Tibial nerve (tissue), 4 donors: ENCODE results near the gene ZNF573.
"Not testable (repeated sequence)": the region's sequence is repeated elsewhere in the genome, so short reads cannot be mapped to it uniquely, and the experiment has no call there.

ENCODE experiments used
- EP300 ChIP-seq, 2 donors: sonication (generic); formaldehyde crosslinking; IDR thresholded peaks; one replicate each; pipeline ENCODE4 v1.6.1; 2017; ENCODE audit warnings: antibody characterized with exemption in 2 of 2, mild to moderate bottlenecking in 1 of 2
- POLR2A ChIP-seq, 2 donors: fragments of 450-650 bp; IDR thresholded peaks; one replicate each; pipeline ENCODE4 v1.6.1; 2017; ENCODE audit warnings: antibody characterized with exemption in 2 of 2, mild to moderate bottlenecking in 2 of 2, moderate library complexity in 2 of 2
- TF ChIP-seq, protein P1 (sequence below), 5 experiments: fragments of 200-600 bp in 3 of 5; fragments of 450-650 bp in 2 of 5; sonication (generic) in 3 of 5; IDR thresholded peaks; one replicate each; pipeline ENCODE4 v1.5.1; 2016 to 2019; ENCODE audit warnings: antibody characterized with exemption in 5 of 5, mild to moderate bottlenecking in 3 of 5, moderate library complexity in 2 of 5

DNA sequence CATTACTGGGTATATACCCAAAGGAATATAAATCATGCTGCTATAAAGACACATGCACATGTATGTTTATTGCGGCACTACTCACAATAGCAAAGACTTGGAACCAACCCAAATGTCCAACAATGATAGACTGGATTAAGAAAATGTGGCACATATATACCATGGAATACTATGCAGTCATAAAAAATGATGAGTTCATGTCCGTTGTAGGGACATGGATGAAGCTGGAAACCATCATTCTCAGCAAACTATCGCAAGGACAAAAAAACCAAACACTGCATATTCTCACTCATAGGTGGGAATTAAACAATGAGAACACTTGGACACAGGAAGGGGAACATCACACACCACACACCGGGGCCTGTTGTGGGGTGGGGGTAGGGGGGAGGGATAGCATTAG is 21.7 kb downstream of the ZNF573 start:
- TF ChIP-seq, protein P1, sequence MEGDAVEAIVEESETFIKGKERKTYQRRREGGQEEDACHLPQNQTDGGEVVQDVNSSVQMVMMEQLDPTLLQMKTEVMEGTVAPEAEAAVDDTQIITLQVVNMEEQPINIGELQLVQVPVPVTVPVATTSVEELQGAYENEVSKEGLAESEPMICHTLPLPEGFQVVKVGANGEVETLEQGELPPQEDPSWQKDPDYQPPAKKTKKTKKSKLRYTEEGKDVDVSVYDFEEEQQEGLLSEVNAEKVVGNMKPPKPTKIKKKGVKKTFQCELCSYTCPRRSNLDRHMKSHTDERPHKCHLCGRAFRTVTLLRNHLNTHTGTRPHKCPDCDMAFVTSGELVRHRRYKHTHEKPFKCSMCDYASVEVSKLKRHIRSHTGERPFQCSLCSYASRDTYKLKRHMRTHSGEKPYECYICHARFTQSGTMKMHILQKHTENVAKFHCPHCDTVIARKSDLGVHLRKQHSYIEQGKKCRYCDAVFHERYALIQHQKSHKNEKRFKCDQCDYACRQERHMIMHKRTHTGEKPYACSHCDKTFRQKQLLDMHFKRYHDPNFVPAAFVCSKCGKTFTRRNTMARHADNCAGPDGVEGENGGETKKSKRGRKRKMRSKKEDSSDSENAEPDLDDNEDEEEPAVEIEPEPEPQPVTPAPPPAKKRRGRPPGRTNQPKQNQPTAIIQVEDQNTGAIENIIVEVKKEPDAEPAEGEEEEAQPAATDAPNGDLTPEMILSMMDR (IDR thresholded peaks at IDR 0.05), result not testable (repeated sequence)
- not testable (repeated sequence) for TF ChIP-seq EP300, POLR2A (IDR thresholded peaks at IDR 0.05)
